LNCaP clone FGC (cell line): ENCODE data around the gene KRT86.

ENCODE experiments used
- DNase-seq: peaks from one replicate; pipeline ENCODE4 v3.0.0-alpha.2; 2011; ENCODE audit warnings: low read depth
- H3K4me3 ChIP-seq: 2 replicates; pipeline ENCODE4 v1.5.1; 2011; ENCODE audit warnings: mild to moderate bottlenecking, low read depth, low read length, control low read depth
- CTCF ChIP-seq: IDR thresholded peaks from 2 replicates; pipeline ENCODE4 v1.5.1; 2012; ENCODE audit warnings: mild to moderate bottlenecking; ENCODE audit not compliant: control insufficient read depth, insufficient read depth; ENCODE audit errors: extremely low read depth

Gene KRT86

GRCh38 chr12:52320784-52321400, 46.4 kb downstream of the KRT86 start, which contains the start of gene KRT83:
KRT83 (minus strand) TSS chr12:52321398; CDS start chr12:52321335, 63 bp downstream.
- TF ChIP-seq CTCF: no peak
- H3K4me3 ChIP-seq: no peak within 1 kb of the TSS
- no peak for DNase-seq

DNA sequence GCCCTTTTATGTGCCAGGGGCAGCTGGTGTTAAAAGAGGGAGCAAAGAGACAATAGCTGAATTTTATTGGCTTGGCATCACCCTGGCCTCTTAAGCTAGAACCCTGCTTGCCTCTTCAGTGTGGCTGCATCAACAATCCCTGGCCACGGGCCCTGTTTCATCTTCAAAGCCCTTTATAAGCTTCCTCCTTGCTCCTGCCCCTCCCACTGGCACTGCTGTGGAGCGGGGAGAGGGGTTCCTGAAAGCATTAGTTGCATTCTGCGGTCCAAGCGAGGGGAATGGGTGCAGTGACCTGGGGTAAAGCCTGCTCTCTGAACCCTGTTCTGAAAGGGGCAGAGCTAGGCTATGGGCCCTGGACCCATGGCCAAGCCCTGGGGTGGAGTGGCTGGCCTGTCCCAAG, 47.0 kb downstream of the KRT86 start:
- H3K4me3 ChIP-seq: no peak overlapping the region
- no peak for DNase-seq
- no peak for TF ChIP-seq CTCF

GRCh38 chr12:52322069-52322468, 47.6 kb downstream of the KRT86 start:
- no peak for DNase-seq
- no peak for TF ChIP-seq CTCF
- H3K4me3 ChIP-seq: no peak overlapping the region

GRCh38 chr12:52323001-52323400, 48.6 kb downstream of the KRT86 start:
- H3K4me3 ChIP-seq: no peak overlapping the region
- TF ChIP-seq CTCF: no peak
- no peak for DNase-seq

DNA sequence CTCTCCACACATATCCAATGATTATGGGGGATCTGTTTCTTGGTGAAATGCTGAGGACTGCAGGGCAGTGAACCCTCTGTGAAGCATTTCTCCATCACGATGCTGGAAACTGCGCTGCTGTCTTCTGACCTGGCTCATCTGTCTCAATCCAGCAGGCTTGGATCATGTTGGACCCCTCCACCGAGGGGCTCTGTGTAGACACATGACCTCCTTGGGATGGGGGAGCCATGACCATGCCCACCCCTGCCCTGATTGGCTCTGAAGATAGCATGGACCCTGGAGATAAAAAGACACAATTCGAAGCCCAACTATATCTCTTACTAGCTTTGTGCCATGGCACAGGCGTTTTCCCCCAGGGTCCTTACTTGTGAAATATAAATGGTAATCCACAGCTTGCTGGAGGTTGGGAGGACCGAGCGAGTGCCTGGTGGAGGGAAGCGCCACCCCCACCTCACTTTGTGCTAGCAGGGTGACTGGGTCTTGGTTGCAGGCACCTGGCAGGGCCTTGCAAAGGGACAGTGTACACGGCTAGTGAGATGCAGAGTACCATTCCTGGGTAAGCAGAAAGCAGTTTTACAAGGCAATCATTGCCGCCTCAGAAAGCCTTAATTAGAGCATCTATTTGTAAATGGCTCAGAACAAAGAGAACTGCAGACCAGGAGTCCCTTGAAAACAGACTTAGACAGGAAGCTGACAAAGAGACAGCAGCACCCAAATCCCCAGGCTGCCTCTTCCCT, 49.1 kb downstream of the KRT86 start:
- TF ChIP-seq CTCF: no peak
- H3K4me3 ChIP-seq: no peak overlapping the region
- DNase-seq: no peak

DNA sequence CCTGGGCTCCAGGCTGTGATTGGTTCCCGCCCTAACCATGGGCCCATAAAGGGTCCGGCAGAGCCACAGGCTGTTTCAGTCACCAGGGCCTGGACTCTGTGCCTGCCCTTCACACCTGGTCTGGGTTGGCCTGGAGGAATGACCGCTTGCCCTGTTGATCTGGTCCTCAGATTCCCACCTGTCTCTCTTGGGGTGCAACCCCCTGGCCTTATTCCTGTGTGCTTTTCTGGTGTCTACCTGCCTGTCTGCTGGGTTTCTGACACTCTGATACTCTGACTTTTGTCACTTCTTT, 49.7 kb downstream of the KRT86 start:
- no peak for TF ChIP-seq CTCF
- DNase-seq: no peak
- no peak overlapping the region for H3K4me3 ChIP-seq
